Subcutaneous adipose tissue (tissue), 4 donors: Measurements from ENCODE around the gene PTPRH. TPM values are rescaled to one million over a fixed set of nuclear protein-coding genes. Genes with fewer than 3 reads are reported as not detected.

ENCODE experiments used
- total RNA-seq, 4 donors: library from RNA; depleted of rRNA; stranded (reverse); fragments of >200 nt; gene quantifications; one replicate each; pipeline ENCODE4 v1.1.0, GENCODE V29; 2016
- TF ChIP-seq, protein P1 (sequence below): fragments of 450-650 bp; IDR thresholded peaks from one replicate; pipeline ENCODE4 v1.5.1; 2016; ENCODE audit warnings: low read depth, mild to moderate bottlenecking, control low read depth, antibody characterized with exemption, moderate library complexity

PTPRH gene, protein sequence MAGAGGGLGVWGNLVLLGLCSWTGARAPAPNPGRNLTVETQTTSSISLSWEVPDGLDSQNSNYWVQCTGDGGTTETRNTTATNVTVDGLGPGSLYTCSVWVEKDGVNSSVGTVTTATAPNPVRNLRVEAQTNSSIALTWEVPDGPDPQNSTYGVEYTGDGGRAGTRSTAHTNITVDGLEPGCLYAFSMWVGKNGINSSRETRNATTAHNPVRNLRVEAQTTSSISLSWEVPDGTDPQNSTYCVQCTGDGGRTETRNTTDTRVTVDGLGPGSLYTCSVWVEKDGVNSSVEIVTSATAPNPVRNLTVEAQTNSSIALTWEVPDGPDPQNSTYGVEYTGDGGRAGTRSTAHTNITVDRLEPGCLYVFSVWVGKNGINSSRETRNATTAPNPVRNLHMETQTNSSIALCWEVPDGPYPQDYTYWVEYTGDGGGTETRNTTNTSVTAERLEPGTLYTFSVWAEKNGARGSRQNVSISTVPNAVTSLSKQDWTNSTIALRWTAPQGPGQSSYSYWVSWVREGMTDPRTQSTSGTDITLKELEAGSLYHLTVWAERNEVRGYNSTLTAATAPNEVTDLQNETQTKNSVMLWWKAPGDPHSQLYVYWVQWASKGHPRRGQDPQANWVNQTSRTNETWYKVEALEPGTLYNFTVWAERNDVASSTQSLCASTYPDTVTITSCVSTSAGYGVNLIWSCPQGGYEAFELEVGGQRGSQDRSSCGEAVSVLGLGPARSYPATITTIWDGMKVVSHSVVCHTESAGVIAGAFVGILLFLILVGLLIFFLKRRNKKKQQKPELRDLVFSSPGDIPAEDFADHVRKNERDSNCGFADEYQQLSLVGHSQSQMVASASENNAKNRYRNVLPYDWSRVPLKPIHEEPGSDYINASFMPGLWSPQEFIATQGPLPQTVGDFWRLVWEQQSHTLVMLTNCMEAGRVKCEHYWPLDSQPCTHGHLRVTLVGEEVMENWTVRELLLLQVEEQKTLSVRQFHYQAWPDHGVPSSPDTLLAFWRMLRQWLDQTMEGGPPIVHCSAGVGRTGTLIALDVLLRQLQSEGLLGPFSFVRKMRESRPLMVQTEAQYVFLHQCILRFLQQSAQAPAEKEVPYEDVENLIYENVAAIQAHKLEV
- total RNA-seq = 1 to 10 TPM in 2 of 4 donors, under 1 TPM in 2; 0.19 to 2.9 (median 1.3) TPM

DNA sequence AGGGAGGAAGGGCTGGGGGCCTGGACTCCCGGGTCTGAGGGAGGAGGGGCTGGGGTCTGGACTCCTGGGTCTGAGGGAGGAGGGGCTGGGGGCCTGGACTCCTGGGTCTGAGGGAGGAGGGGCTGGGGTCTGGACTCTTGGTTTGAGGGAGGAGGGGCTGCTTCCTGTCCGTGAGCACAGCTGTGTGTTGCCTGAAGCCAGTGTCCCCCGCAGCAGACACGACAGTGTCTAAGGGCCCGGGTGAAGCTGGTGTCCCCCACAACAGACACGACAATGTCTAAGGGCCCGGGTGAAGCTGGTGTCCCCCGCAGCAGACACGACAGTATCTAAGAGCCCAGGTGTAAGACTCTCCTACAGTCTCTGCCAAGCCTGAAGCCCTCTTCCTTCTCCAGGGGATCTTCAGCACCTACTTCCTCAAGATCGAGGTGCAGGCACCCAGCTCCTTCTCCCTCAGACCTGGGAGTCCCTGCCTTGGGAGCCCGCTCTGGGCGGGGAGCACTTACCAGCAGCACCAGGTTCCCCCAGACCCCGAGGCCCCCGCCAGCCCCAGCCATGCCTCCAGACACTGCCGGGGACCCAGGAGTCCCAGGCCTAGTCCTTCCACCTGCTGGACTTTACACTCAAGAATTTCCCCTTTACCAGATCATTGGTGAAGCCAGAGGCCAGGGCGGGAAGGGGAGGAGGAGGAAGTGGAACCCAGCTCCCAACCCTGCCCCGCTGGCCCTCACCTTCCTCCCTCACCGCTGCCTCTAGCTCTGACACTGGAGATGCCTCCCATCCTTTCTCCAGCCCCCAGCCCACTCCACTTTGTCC lies at the start of gene PTPRH:
Gene PTPRH, minus strand, starts transcription at position 622 of the 813 bp plus-strand sequence. Its CDS starts 68 bp downstream, at position 554.
- TF ChIP-seq, protein P1, sequence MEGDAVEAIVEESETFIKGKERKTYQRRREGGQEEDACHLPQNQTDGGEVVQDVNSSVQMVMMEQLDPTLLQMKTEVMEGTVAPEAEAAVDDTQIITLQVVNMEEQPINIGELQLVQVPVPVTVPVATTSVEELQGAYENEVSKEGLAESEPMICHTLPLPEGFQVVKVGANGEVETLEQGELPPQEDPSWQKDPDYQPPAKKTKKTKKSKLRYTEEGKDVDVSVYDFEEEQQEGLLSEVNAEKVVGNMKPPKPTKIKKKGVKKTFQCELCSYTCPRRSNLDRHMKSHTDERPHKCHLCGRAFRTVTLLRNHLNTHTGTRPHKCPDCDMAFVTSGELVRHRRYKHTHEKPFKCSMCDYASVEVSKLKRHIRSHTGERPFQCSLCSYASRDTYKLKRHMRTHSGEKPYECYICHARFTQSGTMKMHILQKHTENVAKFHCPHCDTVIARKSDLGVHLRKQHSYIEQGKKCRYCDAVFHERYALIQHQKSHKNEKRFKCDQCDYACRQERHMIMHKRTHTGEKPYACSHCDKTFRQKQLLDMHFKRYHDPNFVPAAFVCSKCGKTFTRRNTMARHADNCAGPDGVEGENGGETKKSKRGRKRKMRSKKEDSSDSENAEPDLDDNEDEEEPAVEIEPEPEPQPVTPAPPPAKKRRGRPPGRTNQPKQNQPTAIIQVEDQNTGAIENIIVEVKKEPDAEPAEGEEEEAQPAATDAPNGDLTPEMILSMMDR = no peak

- TF ChIP-seq, protein P1 = no peak
These were observed 49.2 kb upstream of the PTPRH start for GRCh38 chr19:55258476-55258827.

DNA sequence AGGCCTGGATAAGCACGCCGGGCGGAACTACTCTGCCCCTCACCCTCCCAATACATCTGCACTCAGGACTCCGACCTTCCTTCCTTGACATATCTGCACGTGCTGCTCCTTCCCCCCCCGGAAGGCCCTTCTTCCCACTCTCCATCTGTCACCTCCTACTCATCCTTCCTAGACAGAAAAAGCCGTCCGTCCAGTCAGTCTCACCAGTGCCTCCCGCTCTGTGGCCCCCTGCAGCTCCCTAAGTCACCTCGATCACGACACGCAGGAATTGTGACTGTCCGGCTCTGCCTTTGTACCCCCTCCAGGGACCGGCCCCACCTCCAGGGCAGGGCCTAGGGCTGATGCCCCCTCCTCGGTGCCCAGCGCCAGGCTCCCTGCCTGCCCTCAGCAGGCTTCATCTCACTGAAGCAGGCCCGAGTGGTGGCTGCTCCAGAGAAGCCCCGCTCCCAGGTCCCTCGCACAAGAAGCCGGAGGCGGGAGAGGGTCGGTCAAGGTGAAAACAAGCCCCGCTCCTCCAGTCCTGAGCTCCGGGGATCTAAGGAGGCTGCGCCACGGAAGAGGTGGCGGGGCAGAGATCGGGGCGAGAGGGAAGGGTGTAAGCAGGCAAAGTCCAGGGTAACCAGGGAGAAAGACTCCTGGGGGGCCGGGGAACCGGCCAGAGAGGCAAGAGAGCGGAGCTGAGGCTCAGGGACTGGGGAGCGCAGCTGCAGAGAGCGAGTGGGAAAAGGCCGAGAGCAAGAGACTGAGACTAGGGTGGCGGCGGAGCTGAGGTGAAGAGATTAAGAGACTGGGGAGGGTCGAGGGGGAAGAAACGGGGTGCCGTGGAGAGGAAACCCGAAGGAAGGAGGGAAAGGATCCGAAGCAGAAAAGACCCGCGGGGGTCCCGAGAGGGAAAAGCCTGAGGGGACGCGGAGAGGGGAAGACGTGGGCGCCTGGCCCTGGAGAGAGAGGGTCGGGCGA lies 48.4 kb upstream of the PTPRH start:
- TF ChIP-seq, protein P1 = no peak

GRCh38 chr19:55256562-55257460 lies 47.5 kb upstream of the PTPRH start:
- TF ChIP-seq, protein P1 = no peak

DNA sequence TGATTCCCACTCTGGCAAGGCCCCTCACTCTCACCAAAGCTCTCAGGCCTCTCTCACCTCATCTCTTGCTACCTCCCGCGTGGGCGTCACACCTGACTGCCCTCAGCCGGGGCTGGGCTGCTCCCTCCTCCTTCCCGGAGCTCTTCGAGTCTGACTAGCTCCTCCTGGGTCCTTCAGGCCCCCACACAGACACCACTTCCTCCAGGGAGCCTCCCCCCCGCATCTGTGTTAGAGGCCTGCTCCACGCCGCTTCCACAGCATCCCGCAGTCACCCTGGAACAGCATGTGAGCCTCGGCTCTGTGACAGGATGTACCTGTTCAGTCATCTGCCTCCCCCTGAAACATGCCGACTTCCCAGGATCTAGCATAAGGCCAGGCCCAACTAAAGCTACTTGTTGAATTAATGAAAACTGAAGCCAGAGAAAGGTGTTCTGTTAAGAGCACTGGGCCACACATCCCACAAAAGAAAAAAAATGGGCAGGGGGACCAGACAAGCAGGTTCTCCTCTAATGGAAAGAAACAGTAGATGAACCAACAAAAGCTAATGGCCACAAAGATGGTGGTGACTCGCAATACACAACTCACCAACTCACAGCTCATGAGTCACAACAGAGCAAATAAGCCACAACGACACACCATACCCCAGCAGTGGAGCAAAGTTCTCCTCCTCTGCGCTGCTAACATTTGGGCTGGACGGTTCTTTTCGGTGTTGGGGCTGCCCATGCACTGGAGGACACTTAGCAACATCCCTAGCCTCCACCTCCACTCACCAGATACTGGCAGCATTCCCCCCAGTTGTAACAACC lies 46.5 kb upstream of the PTPRH start:
- TF ChIP-seq, protein P1 = no peak
